ENCODE results near the gene ZC3H12D. TPM values are rescaled to one million over a fixed set of nuclear protein-coding genes. Genes with fewer than 3 reads are reported as not detected.

Gene ZC3H12D
- total and polyA plus RNA-seq, 9 of the 15 experiments (the other 6 are each of a cell fraction or from before 2014, with no cell fraction given), result 0.04 to 0.27 (median 0.05) TPM; not detected in 3

- TF ChIP-seq ATF3 (IDR thresholded peaks at IDR 0.05) (0 out of 2 replicates have a peak, but pooled peaks have one; percentile 10), ATF3 (CRISPR knock-in tag; conservative IDR thresholded peaks at IDR 0.05) (no peak), HIVEP1 (CRISPR knock-in tag; IDR thresholded peaks at IDR 0.05) (no peak), KDM4B (IDR thresholded peaks at IDR 0.05; ENCODE audit: borderline replicate concordance in 2 of 2, low read depth in 1 of 2) (no peak), ZNF316 (IDR thresholded peaks at IDR 0.05) (no peak), SMC3 (conservative IDR thresholded peaks at IDR 0.05; ENCODE audit: insufficient read depth, low read depth, low read length) (no peak), XRCC4 (IDR thresholded peaks at IDR 0.05; ENCODE audit: extremely low read depth, insufficient read depth, insufficient read length) (no peak), NR0B1 (IDR thresholded peaks at IDR 0.05; ENCODE audit: partially characterized antibody) (no peak), RBFOX2 (IDR thresholded peaks at IDR 0.05; ENCODE audit: low read depth, low read length) (no peak), ZNF384 (IDR thresholded peaks at IDR 0.05; ENCODE audit: low read depth, low read length) (peak; percentile 29; the same call in 1 of the 2 replicates), NR2C2 (CRISPR knock-in tag; IDR thresholded peaks at IDR 0.05) (no peak), NR2C2 (tag; IDR thresholded peaks at IDR 0.05) (peak; percentile 60; the same call in 1 of the 2 replicates), SREBF1 (IDR thresholded peaks at IDR 0.05; ENCODE audit: borderline replicate concordance, low read depth, low read length) (no peak), ZNF76 (CRISPR knock-in tag; IDR thresholded peaks at IDR 0.05; ENCODE audit: borderline replicate concordance) (no peak), EGR1 (conservative IDR thresholded peaks at IDR 0.05) (peak; percentile 42; the same call in 1 of the 2 replicates), ZNF445 (CRISPR knock-in tag; IDR thresholded peaks at IDR 0.05; ENCODE audit: low read depth) (no peak), ZNF277 (CRISPR knock-in tag; IDR thresholded peaks at IDR 0.05; ENCODE audit: borderline replicate concordance) (no peak), U2AF1 (optimal IDR thresholded peaks at IDR 0.05; ENCODE audit: low read depth, low read length) (no peak), ZBTB34 (CRISPR knock-in tag; IDR thresholded peaks at IDR 0.05) (no peak), ZNF561 (CRISPR knock-in tag; conservative IDR thresholded peaks at IDR 0.05) (no peak), ZBED1 (IDR thresholded peaks at IDR 0.05) (no peak), FUS (optimal IDR thresholded peaks at IDR 0.05; ENCODE audit: low read depth, low read length) (no peak)
These were observed at the start of gene ZC3H12D (continued) for GRCh38 chr6:149484733-149485700.

All from K562 (cell line).